Panc1 (cell line): Measurements from ENCODE around the gene SIM2.

Experiments
- POLR2AphosphoS5 ChIP-seq: IDR thresholded peaks from 2 replicates; pipeline ENCODE4 v1.6.1; 2012; ENCODE audit warnings: mild to moderate bottlenecking, low read depth, low read length, moderate library complexity
- SIN3A ChIP-seq: IDR thresholded peaks from 2 replicates; pipeline ENCODE4 v1.6.1; 2012; ENCODE audit warnings: low read depth, mild to moderate bottlenecking, low read length, moderate library complexity, borderline replicate concordance; ENCODE audit not compliant: insufficient read depth
- TF ChIP-seq, protein P1 (sequence below): fragments of 450-650 bp; IDR thresholded peaks from 2 replicates; pipeline ENCODE4 v1.5.1; 2017; ENCODE audit warnings: mild to moderate bottlenecking
- TF ChIP-seq, protein P2 (sequence below), 2 experiments: IDR thresholded peaks; 2 replicates each; pipeline ENCODE4 v1.6.1; 2011 to 2012; ENCODE audit warnings: low read depth in 2 of 2, control low read depth in 1 of 2, low read length in 1 of 2, mild to moderate bottlenecking in 1 of 2, moderate library complexity in 1 of 2; ENCODE audit not compliant: insufficient read depth in 1 of 2

DNA sequence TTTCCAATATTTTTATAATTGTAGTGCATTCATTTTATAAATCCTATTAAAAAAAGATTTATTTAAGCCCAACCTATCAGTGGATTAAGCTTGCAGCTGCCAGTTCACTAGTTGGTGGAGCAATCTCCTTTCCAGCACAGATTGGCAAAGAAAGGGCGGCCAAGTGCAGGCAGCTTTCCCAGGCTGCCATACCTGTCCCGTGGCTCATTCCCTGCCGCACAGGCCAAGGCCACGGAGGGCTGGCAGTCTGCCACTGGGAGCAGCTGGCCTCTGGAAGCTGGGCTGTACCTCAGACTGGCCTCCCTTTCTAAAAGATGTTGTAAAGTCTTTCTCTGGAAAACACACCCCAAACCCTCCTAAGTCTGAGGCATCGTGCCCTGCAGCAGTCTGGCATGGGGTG, 74.2 kb downstream of the SIM2 start:
- TF ChIP-seq, protein P1, sequence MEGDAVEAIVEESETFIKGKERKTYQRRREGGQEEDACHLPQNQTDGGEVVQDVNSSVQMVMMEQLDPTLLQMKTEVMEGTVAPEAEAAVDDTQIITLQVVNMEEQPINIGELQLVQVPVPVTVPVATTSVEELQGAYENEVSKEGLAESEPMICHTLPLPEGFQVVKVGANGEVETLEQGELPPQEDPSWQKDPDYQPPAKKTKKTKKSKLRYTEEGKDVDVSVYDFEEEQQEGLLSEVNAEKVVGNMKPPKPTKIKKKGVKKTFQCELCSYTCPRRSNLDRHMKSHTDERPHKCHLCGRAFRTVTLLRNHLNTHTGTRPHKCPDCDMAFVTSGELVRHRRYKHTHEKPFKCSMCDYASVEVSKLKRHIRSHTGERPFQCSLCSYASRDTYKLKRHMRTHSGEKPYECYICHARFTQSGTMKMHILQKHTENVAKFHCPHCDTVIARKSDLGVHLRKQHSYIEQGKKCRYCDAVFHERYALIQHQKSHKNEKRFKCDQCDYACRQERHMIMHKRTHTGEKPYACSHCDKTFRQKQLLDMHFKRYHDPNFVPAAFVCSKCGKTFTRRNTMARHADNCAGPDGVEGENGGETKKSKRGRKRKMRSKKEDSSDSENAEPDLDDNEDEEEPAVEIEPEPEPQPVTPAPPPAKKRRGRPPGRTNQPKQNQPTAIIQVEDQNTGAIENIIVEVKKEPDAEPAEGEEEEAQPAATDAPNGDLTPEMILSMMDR = no peak
- TF ChIP-seq, protein P2, sequence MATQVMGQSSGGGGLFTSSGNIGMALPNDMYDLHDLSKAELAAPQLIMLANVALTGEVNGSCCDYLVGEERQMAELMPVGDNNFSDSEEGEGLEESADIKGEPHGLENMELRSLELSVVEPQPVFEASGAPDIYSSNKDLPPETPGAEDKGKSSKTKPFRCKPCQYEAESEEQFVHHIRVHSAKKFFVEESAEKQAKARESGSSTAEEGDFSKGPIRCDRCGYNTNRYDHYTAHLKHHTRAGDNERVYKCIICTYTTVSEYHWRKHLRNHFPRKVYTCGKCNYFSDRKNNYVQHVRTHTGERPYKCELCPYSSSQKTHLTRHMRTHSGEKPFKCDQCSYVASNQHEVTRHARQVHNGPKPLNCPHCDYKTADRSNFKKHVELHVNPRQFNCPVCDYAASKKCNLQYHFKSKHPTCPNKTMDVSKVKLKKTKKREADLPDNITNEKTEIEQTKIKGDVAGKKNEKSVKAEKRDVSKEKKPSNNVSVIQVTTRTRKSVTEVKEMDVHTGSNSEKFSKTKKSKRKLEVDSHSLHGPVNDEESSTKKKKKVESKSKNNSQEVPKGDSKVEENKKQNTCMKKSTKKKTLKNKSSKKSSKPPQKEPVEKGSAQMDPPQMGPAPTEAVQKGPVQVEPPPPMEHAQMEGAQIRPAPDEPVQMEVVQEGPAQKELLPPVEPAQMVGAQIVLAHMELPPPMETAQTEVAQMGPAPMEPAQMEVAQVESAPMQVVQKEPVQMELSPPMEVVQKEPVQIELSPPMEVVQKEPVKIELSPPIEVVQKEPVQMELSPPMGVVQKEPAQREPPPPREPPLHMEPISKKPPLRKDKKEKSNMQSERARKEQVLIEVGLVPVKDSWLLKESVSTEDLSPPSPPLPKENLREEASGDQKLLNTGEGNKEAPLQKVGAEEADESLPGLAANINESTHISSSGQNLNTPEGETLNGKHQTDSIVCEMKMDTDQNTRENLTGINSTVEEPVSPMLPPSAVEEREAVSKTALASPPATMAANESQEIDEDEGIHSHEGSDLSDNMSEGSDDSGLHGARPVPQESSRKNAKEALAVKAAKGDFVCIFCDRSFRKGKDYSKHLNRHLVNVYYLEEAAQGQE (IDR thresholded peaks at IDR 0.05; ENCODE audit: insufficient read depth in 1 of 2, low read depth in 2 of 2, low read length in 1 of 2) = no peak
- no peak for TF ChIP-seq POLR2AphosphoS5
- TF ChIP-seq SIN3A = no peak
